SK-N-SH (cell line): Measurements from ENCODE around the gene CNTN2. TPM values are rescaled to one million over a fixed set of nuclear protein-coding genes. Genes with fewer than 3 reads are reported as not detected.

Experiments
- CTCF ChIA-PET: fragments of 300-600, 350-600 bp; formaldehyde crosslinking; extraction: SDS; loops from one replicate; lab custom pipeline; 2021; lab: Yijun Ruan, JAX
- POLR2A ChIA-PET: fragments of 350-600 bp; sonication (Branson Sonifier 250); formaldehyde crosslinking; extraction: SDS; loops from one replicate; lab custom pipeline; 2020; ENCODE audit warnings: antibody characterized with exemption, inconsistent platforms; lab: Yijun Ruan, JAX
- DNase-seq: peaks from one replicate; pipeline ENCODE4 v3.0.0; 2012
- H2AFZ ChIP-seq: fragments of 200-600 bp; sonication (generic); 2 replicates; pipeline ENCODE4 v1.8.1; 2016; ENCODE audit warnings: antibody characterized with exemption, mild to moderate bottlenecking, low read depth
- H3F3A ChIP-seq: fragments of 200-600 bp; sonication (generic); replicated peaks from 2 replicates; pipeline ENCODE3; 2016; ENCODE audit warnings: antibody characterized with exemption, mild to moderate bottlenecking; ENCODE audit not compliant: insufficient read depth
- H3K27ac ChIP-seq, 2 experiments: fragments of 200-500 bp in 1 of 2; fragments of 200-600 bp in 1 of 2; sonication (Bioruptor generic) in 1 of 2; sonication (generic), shearing (Covaris generic) in 1 of 2; 2 replicates each; pipeline versions ENCODE4 v1.5.1 to v1.6.1; 2014 to 2016; ENCODE audit warnings: low read depth in 2 of 2, inconsistent platforms in 1 of 2, low read length in 1 of 2, mild to moderate bottlenecking in 1 of 2, mixed read lengths in 1 of 2
- H3K27me3 ChIP-seq: fragments of 200-600 bp; sonication (generic), shearing (Covaris generic); 2 replicates; pipeline ENCODE4 v1.6.1; 2016; ENCODE audit warnings: mixed run types; ENCODE audit not compliant: insufficient read depth
- H3K36me3 ChIP-seq, 2 experiments: fragments of 200-500 bp in 1 of 2; fragments of 200-600 bp in 1 of 2; sonication (Bioruptor generic) in 1 of 2; sonication (generic) in 1 of 2; replicated peaks in 1 of 2; 2 replicates each; pipeline versions ENCODE3 to v1.5.1; 2014 to 2016; ENCODE audit warnings: low read length in 1 of 2, mild to moderate bottlenecking in 1 of 2; ENCODE audit not compliant: insufficient read depth in 2 of 2, control insufficient read depth in 1 of 2
- H3K4me1 ChIP-seq, 2 experiments: fragments of 200-500 bp in 1 of 2; fragments of 200-600 bp in 1 of 2; sonication (Bioruptor generic) in 1 of 2; sonication (generic), shearing (Covaris generic) in 1 of 2; 2 replicates each; pipeline versions ENCODE4 v1.5.1 to v1.6.1; 2014 to 2016; ENCODE audit warnings: low read depth in 1 of 2, low read length in 1 of 2, mixed run types in 1 of 2; ENCODE audit not compliant: insufficient read depth in 2 of 2, control insufficient read depth in 1 of 2
- H3K4me2 ChIP-seq: fragments of 200-600 bp; sonication (generic), shearing (Covaris generic); 2 replicates; pipeline ENCODE4 v1.6.1; 2017; ENCODE audit warnings: mixed run types
- H3K4me3 ChIP-seq, 2 experiments: fragments of 200-500 bp in 1 of 2; fragments of 200-600 bp in 1 of 2; sonication (Bioruptor generic) in 1 of 2; sonication (generic), shearing (Covaris generic) in 1 of 2; 2 replicates each; pipeline versions ENCODE4 v1.5.1 to v1.8.1; 2014 to 2016; ENCODE audit warnings: low read depth in 2 of 2, inconsistent platforms in 1 of 2, low read length in 1 of 2, mild to moderate bottlenecking in 1 of 2, mixed read lengths in 1 of 2, moderate library complexity in 1 of 2
- H3K79me2 ChIP-seq: fragments of 200-600 bp; sonication (generic); 2 replicates; pipeline ENCODE4 v1.8.1; 2017; ENCODE audit warnings: mild to moderate bottlenecking; ENCODE audit not compliant: insufficient read depth
- H3K9ac ChIP-seq: fragments of 200-600 bp; sonication (generic); 2 replicates; pipeline ENCODE4 v1.6.1; 2017; ENCODE audit warnings: mixed run types
- H3K9me2 ChIP-seq: fragments of 200-600 bp; sonication (generic); 2 replicates; pipeline ENCODE4 v1.6.1; 2017; ENCODE audit warnings: mixed run types
- H3K9me3 ChIP-seq: fragments of 200-600 bp; sonication (generic); 2 replicates; pipeline ENCODE4 v1.6.1; 2017; ENCODE audit warnings: mixed run types, mild to moderate bottlenecking, moderate library complexity
- H4K20me1 ChIP-seq: fragments of 200-600 bp; sonication (generic); 2 replicates; pipeline ENCODE4 v1.6.1; 2017; ENCODE audit warnings: mild to moderate bottlenecking, mixed run types; ENCODE audit not compliant: insufficient read depth
- EP300 ChIP-seq, 2 experiments: IDR thresholded peaks; 2 replicates each; pipeline versions ENCODE4 v1.4.0 to v1.6.1; 2012; ENCODE audit warnings: borderline replicate concordance in 1 of 2, low read depth in 1 of 2, low read length in 1 of 2
- FOXM1 ChIP-seq: IDR thresholded peaks from 2 replicates; pipeline ENCODE4 v1.4.0; 2012; ENCODE audit warnings: low read depth, mild to moderate bottlenecking
- RCOR1 ChIP-seq: fragments of 150-350 bp; IDR thresholded peaks from 2 replicates; pipeline ENCODE4 v1.6.1; 2017; ENCODE audit warnings: antibody characterized with exemption, low read length
- RFX5 ChIP-seq: IDR thresholded peaks from 2 replicates; pipeline ENCODE4 v1.6.1; 2012; ENCODE audit warnings: mild to moderate bottlenecking, improper control_type of control experiment, low read length
- TCF12 ChIP-seq: IDR thresholded peaks from 2 replicates; pipeline ENCODE4 v1.4.0; 2012
- WGBS: methylation state at CpG from one replicate; pipeline ENCODE4 v1.1.6; 2017; ENCODE audit warnings: low lambda C conversion rate; 5-methylcytosine and 5-hydroxymethylcytosine counted together
- polyA plus RNA-seq, 3 experiments: library from polyadenylated mRNA; depleted of rRNA; stranded (reverse); fragments of >200 nt; gene quantifications; 2 replicates each; pipeline ENCODE4 v1.2.3, GENCODE V29; 2012
- TF ChIP-seq, protein P1 (sequence below): IDR thresholded peaks from 2 replicates; pipeline ENCODE4 v1.4.0; 2012; ENCODE audit warnings: low read depth
- TF ChIP-seq, protein P2 (sequence below): IDR thresholded peaks from 2 replicates; pipeline ENCODE4 v1.4.0; 2012; ENCODE audit warnings: low read depth, borderline replicate concordance
- TF ChIP-seq, protein P3 (sequence below): IDR thresholded peaks from 2 replicates; pipeline ENCODE4 v1.6.1; 2012; ENCODE audit warnings: mild to moderate bottlenecking, low read depth, low read length, moderate library complexity
- TF ChIP-seq, protein P4 (sequence below): fragments of 150-350 bp; IDR thresholded peaks from 2 replicates; pipeline ENCODE4 v1.6.1; 2017; ENCODE audit warnings: antibody characterized with exemption, low read length, low read depth, borderline replicate concordance

The CNTN2 gene
- polyA plus RNA-seq, 1 of the 3 experiments (the other 2 are of a cell fraction): 0.02 TPM

DNA sequence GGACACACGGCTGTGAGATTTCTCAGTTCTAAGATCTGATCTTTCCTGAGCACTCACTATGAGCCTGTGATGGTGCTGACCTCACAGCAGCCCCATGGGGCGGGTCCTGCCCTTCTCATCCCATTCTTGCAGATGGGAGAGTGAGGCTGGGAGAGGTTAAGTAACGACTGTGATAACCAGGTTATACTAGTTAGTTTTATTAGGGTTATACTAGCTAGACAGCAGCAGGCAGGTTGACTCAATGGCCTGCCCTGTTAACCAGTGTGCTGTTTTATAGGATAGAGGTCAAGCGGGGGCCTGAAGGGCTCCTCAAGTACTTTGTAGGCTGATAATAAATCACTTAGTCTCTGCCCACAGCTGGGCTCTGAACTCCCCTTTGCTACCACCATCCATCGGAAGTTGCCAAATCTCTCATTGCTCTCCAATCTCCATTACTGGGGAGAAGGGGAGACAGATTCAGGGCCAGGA lies 4.8 kb downstream of the CNTN2 start:
- Histone ChIP-seq H3K4me3 (no peak overlapping the region), H3K4me2 (no peak overlapping the region), H3K27ac (no peak overlapping the region), H3K4me1 (peaks cover 0 to 3% of the 10 kb centered on the region in 2 experiments; a peak in 1 of 4 replicates), H2AFZ (no peak overlapping the region), H3K79me2 (no peaks in the 10 kb centered on the region), H3F3A (no peaks in the 10 kb centered on the region), H3K9ac (no peak overlapping the region), H3K36me3 (no peaks in the 10 kb centered on the region), H3K9me2 (no peaks in the 10 kb centered on the region), H3K9me3 (no peaks in the 10 kb centered on the region), H4K20me1 (no peaks in the 10 kb centered on the region), H3K27me3 (peaks cover 47% of the 10 kb centered on the region)
- DNase-seq: no peak
- ChIA-PET POLR2A (no interaction called here), CTCF (interaction anchor here (1.0 to 18.8 kb wide), 4 partner anchors 14 to 209 kb away, joined by 3 to 756 read pairs (median 40); no protein-coding TSS in a partner anchor)
- 49% methylated on average over 4 of the region's 5 CpGs for WGBS
- TF ChIP-seq, protein P1, sequence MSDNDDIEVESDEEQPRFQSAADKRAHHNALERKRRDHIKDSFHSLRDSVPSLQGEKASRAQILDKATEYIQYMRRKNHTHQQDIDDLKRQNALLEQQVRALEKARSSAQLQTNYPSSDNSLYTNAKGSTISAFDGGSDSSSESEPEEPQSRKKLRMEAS: no peak
- TF ChIP-seq, protein P2, sequence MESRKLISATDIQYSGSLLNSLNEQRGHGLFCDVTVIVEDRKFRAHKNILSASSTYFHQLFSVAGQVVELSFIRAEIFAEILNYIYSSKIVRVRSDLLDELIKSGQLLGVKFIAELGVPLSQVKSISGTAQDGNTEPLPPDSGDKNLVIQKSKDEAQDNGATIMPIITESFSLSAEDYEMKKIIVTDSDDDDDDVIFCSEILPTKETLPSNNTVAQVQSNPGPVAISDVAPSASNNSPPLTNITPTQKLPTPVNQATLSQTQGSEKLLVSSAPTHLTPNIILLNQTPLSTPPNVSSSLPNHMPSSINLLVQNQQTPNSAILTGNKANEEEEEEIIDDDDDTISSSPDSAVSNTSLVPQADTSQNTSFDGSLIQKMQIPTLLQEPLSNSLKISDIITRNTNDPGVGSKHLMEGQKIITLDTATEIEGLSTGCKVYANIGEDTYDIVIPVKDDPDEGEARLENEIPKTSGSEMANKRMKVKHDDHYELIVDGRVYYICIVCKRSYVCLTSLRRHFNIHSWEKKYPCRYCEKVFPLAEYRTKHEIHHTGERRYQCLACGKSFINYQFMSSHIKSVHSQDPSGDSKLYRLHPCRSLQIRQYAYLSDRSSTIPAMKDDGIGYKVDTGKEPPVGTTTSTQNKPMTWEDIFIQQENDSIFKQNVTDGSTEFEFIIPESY: no peak
- no peak for TF ChIP-seq TCF12
- TF ChIP-seq RCOR1: no peak

DNA sequence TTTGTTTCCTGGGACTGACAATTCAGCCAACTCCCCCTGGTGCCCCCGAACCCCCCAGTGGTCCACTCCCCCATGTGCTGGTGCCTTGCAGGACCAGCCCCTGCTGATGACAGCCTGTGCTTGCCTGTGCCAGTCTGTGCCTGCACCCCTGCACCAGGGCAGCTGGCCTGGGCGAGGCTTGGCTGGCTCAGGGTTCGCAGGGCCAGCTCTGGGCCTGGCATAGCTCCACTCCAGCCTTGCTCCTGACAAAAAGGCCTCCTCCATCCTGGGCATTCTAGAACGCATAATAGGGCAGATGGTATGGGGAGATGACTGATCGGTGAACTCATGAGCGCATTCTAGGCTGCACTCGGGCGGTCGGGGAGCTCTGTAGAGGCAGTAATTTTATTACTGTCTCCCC lies 5.4 kb downstream of the CNTN2 start:
- 67% methylated on average over 8 of the region's 9 CpGs for WGBS

More for the DNA sequence above, 5.4 kb downstream of the CNTN2 start:
- Histone ChIP-seq H3K4me3 (no peak overlapping the region), H3K4me2 (no peak overlapping the region), H3K27ac (no peak overlapping the region), H2AFZ (no peak overlapping the region), H3K36me3 (no peaks in the 10 kb centered on the region), H3F3A (no peaks in the 10 kb centered on the region), H3K4me1 (peaks cover 0 to under 1% of the 10 kb centered on the region in 2 experiments; a peak in 1 of 4 replicates), H3K9me3 (no peaks in the 10 kb centered on the region), H3K9me2 (no peaks in the 10 kb centered on the region), H3K9ac (no peak overlapping the region), H3K79me2 (no peaks in the 10 kb centered on the region), H3K27me3 (peaks cover 47% of the 10 kb centered on the region), H4K20me1 (no peaks in the 10 kb centered on the region)
- POLR2A ChIA-PET: no interaction called here
- no peak for DNase-seq
- TF ChIP-seq RFX5 (no peak), EP300 (IDR thresholded peaks at IDR 0.05; ENCODE audit: borderline replicate concordance in 1 of 2, low read depth in 1 of 2, low read length in 1 of 2) (no peak), FOXM1 (no peak), RCOR1 (no peak)
- TF ChIP-seq, protein P3, sequence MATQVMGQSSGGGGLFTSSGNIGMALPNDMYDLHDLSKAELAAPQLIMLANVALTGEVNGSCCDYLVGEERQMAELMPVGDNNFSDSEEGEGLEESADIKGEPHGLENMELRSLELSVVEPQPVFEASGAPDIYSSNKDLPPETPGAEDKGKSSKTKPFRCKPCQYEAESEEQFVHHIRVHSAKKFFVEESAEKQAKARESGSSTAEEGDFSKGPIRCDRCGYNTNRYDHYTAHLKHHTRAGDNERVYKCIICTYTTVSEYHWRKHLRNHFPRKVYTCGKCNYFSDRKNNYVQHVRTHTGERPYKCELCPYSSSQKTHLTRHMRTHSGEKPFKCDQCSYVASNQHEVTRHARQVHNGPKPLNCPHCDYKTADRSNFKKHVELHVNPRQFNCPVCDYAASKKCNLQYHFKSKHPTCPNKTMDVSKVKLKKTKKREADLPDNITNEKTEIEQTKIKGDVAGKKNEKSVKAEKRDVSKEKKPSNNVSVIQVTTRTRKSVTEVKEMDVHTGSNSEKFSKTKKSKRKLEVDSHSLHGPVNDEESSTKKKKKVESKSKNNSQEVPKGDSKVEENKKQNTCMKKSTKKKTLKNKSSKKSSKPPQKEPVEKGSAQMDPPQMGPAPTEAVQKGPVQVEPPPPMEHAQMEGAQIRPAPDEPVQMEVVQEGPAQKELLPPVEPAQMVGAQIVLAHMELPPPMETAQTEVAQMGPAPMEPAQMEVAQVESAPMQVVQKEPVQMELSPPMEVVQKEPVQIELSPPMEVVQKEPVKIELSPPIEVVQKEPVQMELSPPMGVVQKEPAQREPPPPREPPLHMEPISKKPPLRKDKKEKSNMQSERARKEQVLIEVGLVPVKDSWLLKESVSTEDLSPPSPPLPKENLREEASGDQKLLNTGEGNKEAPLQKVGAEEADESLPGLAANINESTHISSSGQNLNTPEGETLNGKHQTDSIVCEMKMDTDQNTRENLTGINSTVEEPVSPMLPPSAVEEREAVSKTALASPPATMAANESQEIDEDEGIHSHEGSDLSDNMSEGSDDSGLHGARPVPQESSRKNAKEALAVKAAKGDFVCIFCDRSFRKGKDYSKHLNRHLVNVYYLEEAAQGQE: no peak
- TF ChIP-seq, protein P4, sequence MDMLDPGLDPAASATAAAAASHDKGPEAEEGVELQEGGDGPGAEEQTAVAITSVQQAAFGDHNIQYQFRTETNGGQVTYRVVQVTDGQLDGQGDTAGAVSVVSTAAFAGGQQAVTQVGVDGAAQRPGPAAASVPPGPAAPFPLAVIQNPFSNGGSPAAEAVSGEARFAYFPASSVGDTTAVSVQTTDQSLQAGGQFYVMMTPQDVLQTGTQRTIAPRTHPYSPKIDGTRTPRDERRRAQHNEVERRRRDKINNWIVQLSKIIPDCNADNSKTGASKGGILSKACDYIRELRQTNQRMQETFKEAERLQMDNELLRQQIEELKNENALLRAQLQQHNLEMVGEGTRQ: no peak
- CTCF ChIA-PET: interaction anchor here (0.7 to 18.8 kb wide), 5 partner anchors 14 to 208 kb away, joined by 3 to 756 read pairs (median 6); no protein-coding TSS in a partner anchor
